Endothelial cell of umbilical vein (primary cell): ENCODE results near the gene RAD23B. TPM values are rescaled to one million over a fixed set of nuclear protein-coding genes. Genes with fewer than 3 reads are reported as not detected.

Source experiments
- BruUV-seq: library from RNA; stranded (reverse); fragments of 400-500 nt; replicated peaks from 2 replicates; lab custom pipeline; 2021; lab: Mats Ljungman, UMichigan
- CTCF ChIA-PET: fragments of 300-600, 350-600 bp; sonication (Branson Sonifier 250); formaldehyde crosslinking; loops from one replicate; lab custom pipeline; 2021; ENCODE audit warnings: antibody characterized with exemption, inconsistent platforms; lab: Charles Lee
- POLR2A ChIA-PET: fragments of 300-600, 350-600 bp; sonication (Branson Sonifier 250); formaldehyde crosslinking; loops from one replicate; lab custom pipeline; 2021; ENCODE audit warnings: antibody characterized with exemption, inconsistent platforms; lab: Charles Lee
- DNase-seq: peaks from one replicate; pipeline ENCODE4 v3.0.0-alpha.2; 2011; ENCODE audit warnings: low read depth, low spot score
- FAIRE-seq: peaks from 2 replicates; lab custom pipeline; 2011; peaks lifted over from hg19 to GRCh38; lab: Jason Lieb, UNC
- H2AFZ ChIP-seq: 2 replicates; pipeline ENCODE4 v1.6.0; 2012; ENCODE audit warnings: low read depth, low read length, control low read depth, inconsistent platforms
- H3K27ac ChIP-seq: 2 replicates; pipeline ENCODE4 v1.5.1; 2011; ENCODE audit warnings: low read depth, mild to moderate bottlenecking, control low read depth, low read length, moderate library complexity; ENCODE audit not compliant: insufficient read depth
- H3K27me3 ChIP-seq, 2 experiments: 2 replicates each; pipeline versions ENCODE4 v1.6.0 to v1.6.1; 2011; ENCODE audit warnings: low read length in 2 of 2, mixed read lengths in 1 of 2; ENCODE audit not compliant: control insufficient read depth in 2 of 2, insufficient read depth in 2 of 2
- H3K36me3 ChIP-seq, 2 experiments: 2 replicates in 1 of 2; 3 replicates in 1 of 2; pipeline ENCODE4 v1.5.1; 2011; ENCODE audit warnings: low read length in 2 of 2, mild to moderate bottlenecking in 1 of 2, moderate library complexity in 1 of 2; ENCODE audit not compliant: control insufficient read depth in 2 of 2, insufficient read depth in 2 of 2; ENCODE audit errors: extremely low read depth in 1 of 2
- H3K4me1 ChIP-seq: 3 replicates; pipeline ENCODE4 v1.5.1; 2011; ENCODE audit warnings: mild to moderate bottlenecking, low read length; ENCODE audit not compliant: control insufficient read depth, insufficient read depth; ENCODE audit errors: extremely low read depth
- H3K4me2 ChIP-seq: 2 replicates; pipeline ENCODE4 v1.6.1; 2011; ENCODE audit warnings: low read length, control low read depth, mixed read lengths; ENCODE audit not compliant: insufficient read depth
- H3K4me3 ChIP-seq, 3 experiments: fragments of 200-600 bp in 1 of 3; sonication (generic), shearing (Covaris generic) in 1 of 3; replicated peaks in 1 of 3; 2 replicates each; pipeline ENCODE4 v1.5.1; 2011 to 2016; ENCODE audit warnings: control low read depth in 3 of 3, low read length in 3 of 3, mild to moderate bottlenecking in 2 of 3, inconsistent platforms in 1 of 3, low read depth in 1 of 3, moderate library complexity in 1 of 3; ENCODE audit not compliant: insufficient read depth in 1 of 3
- H3K79me2 ChIP-seq: 2 replicates; pipeline ENCODE4 v1.6.0; 2012; ENCODE audit warnings: low read length, inconsistent platforms; ENCODE audit not compliant: control insufficient read depth, insufficient read depth
- H3K9ac ChIP-seq: replicated peaks from 2 replicates; pipeline ENCODE3; 2011; ENCODE audit warnings: low read length, control low read depth; ENCODE audit not compliant: insufficient read depth; ENCODE audit errors: extremely low read depth
- H3K9me1 ChIP-seq: replicated peaks from 3 replicates; pipeline ENCODE4 v1.6.0; 2011; ENCODE audit warnings: mild to moderate bottlenecking, low read length; ENCODE audit not compliant: control insufficient read depth, insufficient read depth; ENCODE audit errors: extremely low read depth
- H3K9me3 ChIP-seq: replicated peaks from 2 replicates; pipeline ENCODE4 v1.5.1; 2012; ENCODE audit warnings: low read length, inconsistent platforms; ENCODE audit not compliant: control insufficient read depth, insufficient read depth
- H4K20me1 ChIP-seq: replicated peaks from 2 replicates; pipeline ENCODE3; 2011; ENCODE audit warnings: mild to moderate bottlenecking, low read length; ENCODE audit not compliant: control insufficient read depth, insufficient read depth; ENCODE audit errors: extremely low read depth
- EZH2 ChIP-seq: IDR thresholded peaks from 2 replicates; pipeline ENCODE4 v1.6.1; 2012; ENCODE audit warnings: borderline replicate concordance, low read depth, mild to moderate bottlenecking, moderate library complexity, low read length, inconsistent platforms; ENCODE audit not compliant: severe bottlenecking
- FOS ChIP-seq: IDR thresholded peaks from 2 replicates; pipeline ENCODE4 v1.6.1; 2011; ENCODE audit warnings: mild to moderate bottlenecking, low read length, moderate library complexity, borderline replicate concordance; ENCODE audit not compliant: insufficient read depth
- GATA2 ChIP-seq: IDR thresholded peaks from 2 replicates; pipeline ENCODE4 v1.7.0; 2011; ENCODE audit warnings: low read depth, mild to moderate bottlenecking, moderate library complexity, mixed read lengths, low read length; ENCODE audit not compliant: insufficient read length, insufficient read depth
- JUN ChIP-seq: IDR thresholded peaks from 2 replicates; pipeline ENCODE4 v1.6.1; 2011; ENCODE audit warnings: borderline replicate concordance, low read depth; ENCODE audit not compliant: insufficient read length, insufficient read depth
- MYC ChIP-seq: IDR thresholded peaks from one replicate; pipeline ENCODE4 v1.6.1; 2011; ENCODE audit warnings: mild to moderate bottlenecking, low read depth, low read length
- POLR2A ChIP-seq: IDR thresholded peaks from 2 replicates; pipeline ENCODE4 v1.6.1; 2012; ENCODE audit warnings: low read depth, mild to moderate bottlenecking, control low read depth, low read length
- POLR2AphosphoS5 ChIP-seq: IDR thresholded peaks from 2 replicates; pipeline ENCODE4 v1.6.1; 2012; ENCODE audit warnings: low read depth, mild to moderate bottlenecking, control low read depth, low read length, moderate library complexity; ENCODE audit not compliant: insufficient read depth
- dilution Hi-C: fragments of 300-500 bp; cut with MboI; formaldehyde crosslinking; loops from one replicate; pipeline ENCODE4 v1.15.0; 2019; ENCODE audit warnings: low sequenced_read_pairs; ENCODE audit not compliant: extremely low pct_ligation_motif_present
- intact Hi-C: fragments of 100-400 bp; cut with micrococcal nuclease; formaldehyde crosslinking; loops from one replicate; pipeline ENCODE4 v1.10.0; 2022
- polyA plus RNA-seq, 4 experiments: library from polyadenylated mRNA; depleted of rRNA in 3 of 4; stranded (reverse) in 3 of 4; unstranded in 1 of 4; fragments of >200 nt; gene quantifications; 2 replicates each; pipeline versions ENCODE4 v1.2.1 to v1.2.3, GENCODE V29; 2011 to 2012; ENCODE audit warnings: missing spikeins in 1 of 4
- total RNA-seq: library from RNA; stranded (reverse); gene quantifications from 2 replicates; pipeline ENCODE4 v1.2.3, GENCODE V29; 2021
- TF ChIP-seq, protein P1 (sequence below), 2 donors: IDR thresholded peaks; 1 replicate in 1 of 2; 2 replicates in 1 of 2; pipeline ENCODE4 v1.5.1; 2011; ENCODE audit warnings: low read length in 2 of 2, mild to moderate bottlenecking in 2 of 2, moderate library complexity in 2 of 2, control low read depth in 1 of 2, inconsistent platforms in 1 of 2, low read depth in 1 of 2; ENCODE audit not compliant: insufficient read depth in 1 of 2; ENCODE audit errors: extremely low read depth in 1 of 2
- TF ChIP-seq, protein P2 (sequence below): IDR thresholded peaks from 2 replicates; pipeline ENCODE4 v1.6.1; 2011; ENCODE audit not compliant: insufficient read depth, insufficient read length

RAD23B gene
- total and polyA plus RNA-seq, 2 donors (not counting 3 experiments of a cell fraction or from before 2014, with no cell fraction given), result 63.8 to 100 TPM

DNA sequence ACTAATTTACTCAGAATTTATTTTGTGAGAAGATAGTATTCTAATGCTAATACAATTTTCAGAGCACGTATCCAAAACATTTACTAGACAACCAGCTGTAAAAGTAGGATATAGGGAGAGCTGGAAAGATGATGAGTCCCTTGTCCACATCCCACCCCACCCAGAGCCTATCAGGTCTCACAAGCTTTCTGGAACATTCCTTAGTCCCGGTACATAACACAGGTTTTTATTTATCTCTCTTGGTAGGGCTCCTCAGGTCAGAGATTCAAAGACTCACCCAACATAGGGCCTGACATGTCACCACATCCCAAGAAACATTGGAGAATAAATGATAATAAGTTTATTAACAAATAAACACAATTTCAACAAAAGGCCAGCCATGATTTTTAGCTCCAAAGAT, 13.8 kb upstream of the RAD23B start:
- FAIRE-seq, result no peak
- dilution Hi-C loops, result no loop called here
- CTCF ChIA-PET, result interaction anchor here (1.6 kb wide), 1 partner anchor 13 kb away, joined by 6 read pairs; no protein-coding TSS in a partner anchor

More for the DNA sequence above, 13.8 kb upstream of the RAD23B start:
- Histone ChIP-seq H2AFZ (no peak overlapping the region), H3K9me1 (no peaks in the 10 kb centered on the region), H3K36me3 (no peaks in the 10 kb centered on the region), H3K27ac (no peak overlapping the region), H3K9ac (no peak overlapping the region), H3K79me2 (no peaks in the 10 kb centered on the region), H3K4me1 (no peaks in the 10 kb centered on the region), H3K27me3 (peaks cover 12 to 15% of the 10 kb centered on the region in 2 experiments), H4K20me1 (no peaks in the 10 kb centered on the region), H3K9me3 (no peaks in the 10 kb centered on the region), H3K4me2 (no peak overlapping the region), H3K4me3 (no peak overlapping the region)
- BruUV-seq, result no TSS peak
- POLR2A ChIA-PET, result no interaction called here
- intact Hi-C loops, result no loop called here
- no peak for DNase-seq
- TF ChIP-seq FOS (no peak), MYC (no peak), POLR2A (no peak), GATA2 (no peak), EZH2 (no peak), JUN (no peak), POLR2AphosphoS5 (no peak)
- TF ChIP-seq, protein P1, sequence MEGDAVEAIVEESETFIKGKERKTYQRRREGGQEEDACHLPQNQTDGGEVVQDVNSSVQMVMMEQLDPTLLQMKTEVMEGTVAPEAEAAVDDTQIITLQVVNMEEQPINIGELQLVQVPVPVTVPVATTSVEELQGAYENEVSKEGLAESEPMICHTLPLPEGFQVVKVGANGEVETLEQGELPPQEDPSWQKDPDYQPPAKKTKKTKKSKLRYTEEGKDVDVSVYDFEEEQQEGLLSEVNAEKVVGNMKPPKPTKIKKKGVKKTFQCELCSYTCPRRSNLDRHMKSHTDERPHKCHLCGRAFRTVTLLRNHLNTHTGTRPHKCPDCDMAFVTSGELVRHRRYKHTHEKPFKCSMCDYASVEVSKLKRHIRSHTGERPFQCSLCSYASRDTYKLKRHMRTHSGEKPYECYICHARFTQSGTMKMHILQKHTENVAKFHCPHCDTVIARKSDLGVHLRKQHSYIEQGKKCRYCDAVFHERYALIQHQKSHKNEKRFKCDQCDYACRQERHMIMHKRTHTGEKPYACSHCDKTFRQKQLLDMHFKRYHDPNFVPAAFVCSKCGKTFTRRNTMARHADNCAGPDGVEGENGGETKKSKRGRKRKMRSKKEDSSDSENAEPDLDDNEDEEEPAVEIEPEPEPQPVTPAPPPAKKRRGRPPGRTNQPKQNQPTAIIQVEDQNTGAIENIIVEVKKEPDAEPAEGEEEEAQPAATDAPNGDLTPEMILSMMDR (IDR thresholded peaks at IDR 0.05; ENCODE audit: extremely low read depth in 1 of 2, insufficient read depth in 1 of 2, low read depth in 1 of 2, low read length in 2 of 2), result no peak
- TF ChIP-seq, protein P2, sequence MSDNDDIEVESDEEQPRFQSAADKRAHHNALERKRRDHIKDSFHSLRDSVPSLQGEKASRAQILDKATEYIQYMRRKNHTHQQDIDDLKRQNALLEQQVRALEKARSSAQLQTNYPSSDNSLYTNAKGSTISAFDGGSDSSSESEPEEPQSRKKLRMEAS, result no peak
